ENCODE results near the gene RANBP3L. TPM values are rescaled to one million over a fixed set of nuclear protein-coding genes. Genes with fewer than 3 reads are reported as not detected.

The RANBP3L gene
- total RNA-seq, 2 experiments from 2014 or later: 0.07 to 0.16 TPM

DNA sequence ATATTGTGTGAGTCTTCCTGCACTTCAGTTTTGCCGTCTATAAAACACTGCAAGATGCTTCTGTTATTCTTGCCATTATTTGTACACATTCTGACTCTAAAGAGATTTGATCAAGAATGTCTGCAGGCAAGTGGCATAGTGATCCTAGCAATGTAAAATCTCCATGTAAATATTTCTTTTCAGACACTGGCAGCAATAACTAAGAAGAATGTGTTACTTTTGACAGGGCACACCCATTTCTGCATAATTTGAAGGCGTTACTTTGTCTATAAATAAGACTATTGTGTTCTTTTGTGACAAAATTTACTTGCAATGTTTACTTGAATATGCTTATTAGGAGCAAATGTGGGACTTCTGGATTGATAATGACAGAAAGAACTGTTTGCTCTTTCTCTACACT lies 20.1 kb downstream of the RANBP3L start:
- peaks cover 10% of the 10 kb centered on the region for H3K4me1 Mint-ChIP-seq
- H3K27ac Mint-ChIP-seq: no peak overlapping the region
- no peaks in the 10 kb centered on the region for H3K36me3 Mint-ChIP-seq (ENCODE audit: low read depth)
- no peaks in the 10 kb centered on the region for H3K9me3 Mint-ChIP-seq (ENCODE audit: low read depth)
- ATAC-seq (no peak), DNase-seq (no peak)
- ChIA-PET POLR2A (no interaction called here), CTCF (interaction anchor here (1.1 to 1.6 kb wide), 3 partner anchors 16 to 30 kb away, joined by 3 to 7 read pairs (median 3); no protein-coding TSS in a partner anchor)
- no peaks in the 10 kb centered on the region for H3K27me3 Mint-ChIP-seq
- H3K4me3 Mint-ChIP-seq: no peak overlapping the region
- intact Hi-C loops (cut with DNase I, micrococcal nuclease): no loop called here

GRCh38 chr5:36279054-36279698 lies 22.5 kb downstream of the RANBP3L start:
- peak; percentile 47 for ATAC-seq

DNA sequence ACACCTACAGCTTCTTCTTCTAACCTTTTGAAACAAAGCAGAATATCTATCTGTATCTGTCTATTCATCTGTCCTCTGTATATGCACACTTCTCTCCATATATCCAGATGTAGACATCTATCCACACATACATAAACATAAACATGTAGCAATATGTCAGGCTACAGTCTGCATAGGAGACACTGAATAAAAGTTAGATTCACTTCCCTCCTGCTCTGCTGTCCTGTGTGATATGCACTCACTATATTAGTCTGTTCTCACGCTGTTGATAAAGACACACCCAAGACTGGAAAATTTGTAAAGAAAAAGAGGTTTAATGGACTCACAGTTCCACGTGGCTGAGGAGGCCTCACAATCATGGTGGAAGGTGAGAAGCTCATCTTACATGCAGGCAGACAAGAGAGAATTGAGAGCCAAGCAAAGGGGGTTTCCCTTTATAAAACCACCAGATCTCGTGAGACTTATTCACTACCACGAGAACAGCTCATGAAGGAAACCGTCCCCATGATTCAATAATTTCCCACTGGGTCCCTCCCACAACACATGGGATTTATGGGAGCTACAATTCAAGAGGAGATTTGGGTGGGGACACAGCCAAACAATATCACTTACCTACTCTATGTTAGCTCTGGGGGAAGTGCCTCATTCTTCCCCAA lies 24.1 kb downstream of the RANBP3L start:
- ChIA-PET CTCF (interaction anchor here (1.1 to 2.1 kb wide), 2 partner anchors 12 to 199 kb away, joined by 4 to 9 read pairs; no protein-coding TSS in a partner anchor), POLR2A (no interaction called here)
- H3K27ac Mint-ChIP-seq: peak overlapping the region; percentile 8
- H3K36me3 Mint-ChIP-seq (ENCODE audit: low read depth): no peaks in the 10 kb centered on the region
- peaks cover 3% of the 10 kb centered on the region for H3K27me3 Mint-ChIP-seq
- H3K4me1 Mint-ChIP-seq: peaks cover 10% of the 10 kb centered on the region
- no peaks in the 10 kb centered on the region for H3K9me3 Mint-ChIP-seq (ENCODE audit: low read depth)
- ATAC-seq (peak; percentile 39), DNase-seq (no peak)
- intact Hi-C loops (cut with DNase I, micrococcal nuclease): no loop called here
- H3K4me3 Mint-ChIP-seq: no peak overlapping the region

More at GRCh38 chr5:36279054-36279698, 22.5 kb downstream of the RANBP3L start:
- Mint-ChIP-seq H3K27ac (no peak overlapping the region), H3K4me3 (no peak overlapping the region), H3K27me3 (peaks cover 3% of the 10 kb centered on the region), H3K9me3 (ENCODE audit: low read depth) (no peaks in the 10 kb centered on the region), H3K4me1 (peaks cover 10% of the 10 kb centered on the region), H3K36me3 (ENCODE audit: low read depth) (no peaks in the 10 kb centered on the region)
- intact Hi-C loops (cut with DNase I, micrococcal nuclease): no loop called here
- ChIA-PET CTCF (interaction anchor here (0.7 to 2.1 kb wide), 2 partner anchors 8 to 14 kb away, joined by 3 to 9 read pairs; no protein-coding TSS in a partner anchor), POLR2A (no interaction called here)
- no peak for DNase-seq

- no peak overlapping the region for H3K27ac Mint-ChIP-seq
- CTCF ChIA-PET: no interaction called here
- H3K4me3 Mint-ChIP-seq: no peak overlapping the region
- H3K27me3 Mint-ChIP-seq: peaks cover 3% of the 10 kb centered on the region
- intact Hi-C loops (cut with DNase I, micrococcal nuclease): no loop called here
- POLR2A ChIA-PET: interaction anchor here (0.6 kb wide), 1 partner anchor 527 kb away, joined by 3 read pairs; no protein-coding TSS in a partner anchor
- H3K36me3 Mint-ChIP-seq (ENCODE audit: low read depth): no peaks in the 10 kb centered on the region
- H3K9me3 Mint-ChIP-seq (ENCODE audit: low read depth): no peaks in the 10 kb centered on the region
- peaks cover 10% of the 10 kb centered on the region for H3K4me1 Mint-ChIP-seq
- ATAC-seq (no peak), DNase-seq (no peak)
Measured at GRCh38 chr5:36276864-36277263, 24.8 kb downstream of the RANBP3L start.

DNA sequence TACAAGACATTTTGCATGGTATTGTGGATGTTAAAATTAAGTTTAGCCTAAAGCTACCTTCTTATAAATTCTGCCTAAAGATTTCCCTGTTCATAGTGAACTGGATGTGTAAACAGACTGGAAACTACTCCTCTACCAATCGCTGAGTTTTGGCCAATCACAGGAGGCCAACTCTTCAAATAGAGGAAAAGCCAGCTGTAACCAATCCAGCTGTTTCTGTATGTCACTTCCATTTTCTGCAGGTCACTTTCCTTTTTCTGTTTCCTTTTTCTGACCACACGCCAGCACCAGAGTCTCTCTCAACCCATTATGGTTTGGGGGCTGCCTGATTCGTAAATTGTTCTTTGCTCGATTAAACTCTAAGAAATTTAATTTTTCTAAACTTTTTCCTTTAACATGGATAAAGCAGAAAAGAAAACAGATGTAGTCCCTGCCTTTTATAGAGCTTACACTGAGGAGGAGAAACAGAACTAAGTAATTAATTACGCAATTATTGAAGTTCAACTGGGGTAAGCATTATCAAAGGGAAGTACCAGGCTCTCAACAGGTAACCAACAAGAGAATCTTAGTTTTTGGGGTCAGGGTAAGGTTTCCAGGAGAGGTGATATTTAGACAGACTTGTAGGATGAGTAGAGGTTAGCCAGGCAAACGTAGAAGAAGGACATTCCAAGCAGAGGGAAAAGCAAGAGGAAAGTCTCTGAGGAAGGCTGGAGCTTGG lies 27.7 kb downstream of the RANBP3L start:
- Mint-ChIP-seq H3K27ac (no peak overlapping the region), H3K36me3 (ENCODE audit: low read depth) (no peaks in the 10 kb centered on the region), H3K27me3 (peaks cover 3% of the 10 kb centered on the region), H3K4me3 (no peak overlapping the region), H3K9me3 (ENCODE audit: low read depth) (no peaks in the 10 kb centered on the region), H3K4me1 (peaks cover 8% of the 10 kb centered on the region)
- ChIA-PET POLR2A (no interaction called here), CTCF (interaction anchor here (0.9 to 1.0 kb wide), 3 partner anchors 8 to 233 kb away, joined by 3 to 4 read pairs (median 4); no protein-coding TSS in a partner anchor)
- intact Hi-C loops (cut with DNase I, micrococcal nuclease): no loop called here
- no peak for DNase-seq
- ATAC-seq: no peak

- intact Hi-C loops (cut with DNase I, micrococcal nuclease): no loop called here
- Mint-ChIP-seq H3K36me3 (ENCODE audit: low read depth) (no peaks in the 10 kb centered on the region), H3K4me3 (no peak overlapping the region), H3K9me3 (ENCODE audit: low read depth) (no peaks in the 10 kb centered on the region), H3K27ac (no peak overlapping the region), H3K27me3 (peaks cover 5% of the 10 kb centered on the region), H3K4me1 (no peaks in the 10 kb centered on the region)
- DNase-seq: no peak
- ATAC-seq: peak; percentile 26
- ChIA-PET CTCF (interaction anchor here (0.5 to 1.3 kb wide), 7 partner anchors 30 to 837 kb away, joined by 3 to 7 read pairs (median 3); partner anchors contain the start of gene NADK2), POLR2A (no interaction called here)
Measured at GRCh38 chr5:36272136-36272690, 29.5 kb downstream of the RANBP3L start.

- ATAC-seq: no peak
- no peak for DNase-seq
- no peaks in the 10 kb centered on the region for H3K36me3 Mint-ChIP-seq (ENCODE audit: low read depth)
- H3K27ac Mint-ChIP-seq: no peak overlapping the region
- peaks cover 5% of the 10 kb centered on the region for H3K27me3 Mint-ChIP-seq
- H3K4me3 Mint-ChIP-seq: no peak overlapping the region
- intact Hi-C loops (cut with DNase I, micrococcal nuclease): no loop called here
- CTCF ChIA-PET: interaction anchor here (0.6 to 1.3 kb wide), 5 partner anchors 8 to 437 kb away, joined by 3 to 7 read pairs (median 3); no protein-coding TSS in a partner anchor
- no peaks in the 10 kb centered on the region for H3K9me3 Mint-ChIP-seq (ENCODE audit: low read depth)
- no peaks in the 10 kb centered on the region for H3K4me1 Mint-ChIP-seq
- POLR2A ChIA-PET: no interaction called here
Measured at GRCh38 chr5:36270876-36271575, 30.7 kb downstream of the RANBP3L start.

- no peak for ATAC-seq
- intact Hi-C loops (cut with DNase I, micrococcal nuclease): no loop called here
- no peaks in the 10 kb centered on the region for H3K36me3 Mint-ChIP-seq (ENCODE audit: low read depth)
- H3K4me1 Mint-ChIP-seq: no peaks in the 10 kb centered on the region
- H3K27ac Mint-ChIP-seq: no peak overlapping the region
- ChIA-PET CTCF (interaction anchor here (0.6 to 0.9 kb wide), 2 partner anchors 426 to 438 kb away, joined by 3 read pairs; no protein-coding TSS in a partner anchor), POLR2A (no interaction called here)
- H3K9me3 Mint-ChIP-seq (ENCODE audit: low read depth): no peaks in the 10 kb centered on the region
- DNase-seq: no peak
- H3K4me3 Mint-ChIP-seq: no peak overlapping the region
- peaks cover 2% of the 10 kb centered on the region for H3K27me3 Mint-ChIP-seq
Measured at GRCh38 chr5:36270175-36270574, 31.5 kb downstream of the RANBP3L start.

DNA sequence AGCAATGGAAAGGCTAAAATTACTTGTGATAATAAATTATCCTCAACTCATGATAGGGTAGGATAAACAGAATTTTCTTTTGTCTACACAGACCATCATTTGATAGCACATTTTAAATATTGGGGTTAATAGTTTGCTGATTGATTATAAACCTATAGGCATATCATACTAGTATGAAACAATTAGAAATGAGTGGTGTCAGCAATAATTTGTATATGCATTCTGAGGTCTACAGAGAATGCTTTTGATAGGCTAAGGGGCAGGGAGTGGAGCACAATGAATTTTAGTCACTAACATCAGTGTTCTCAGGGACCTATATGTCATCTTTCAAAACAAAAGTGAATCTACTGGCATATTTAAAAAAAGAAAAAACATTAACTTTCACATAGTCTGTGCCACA lies 32.2 kb downstream of the RANBP3L start:
- H3K9me3 Mint-ChIP-seq (ENCODE audit: low read depth): no peaks in the 10 kb centered on the region
- no peak overlapping the region for H3K4me3 Mint-ChIP-seq
- intact Hi-C loops (cut with DNase I, micrococcal nuclease): loop anchor here (5.0 to 10.0 kb wide), 2 partner anchors 128 to 145 kb away; no protein-coding TSS in a partner anchor
- ChIA-PET CTCF (interaction anchor here (1.0 kb wide), 1 partner anchor 238 kb away, joined by 4 read pairs; no protein-coding TSS in a partner anchor), POLR2A (no interaction called here)
- no peak overlapping the region for H3K27ac Mint-ChIP-seq
- peaks cover 5% of the 10 kb centered on the region for H3K27me3 Mint-ChIP-seq
- DNase-seq: no peak
- ATAC-seq: no peak
- H3K4me1 Mint-ChIP-seq: no peaks in the 10 kb centered on the region
- H3K36me3 Mint-ChIP-seq (ENCODE audit: low read depth): no peaks in the 10 kb centered on the region

DNA sequence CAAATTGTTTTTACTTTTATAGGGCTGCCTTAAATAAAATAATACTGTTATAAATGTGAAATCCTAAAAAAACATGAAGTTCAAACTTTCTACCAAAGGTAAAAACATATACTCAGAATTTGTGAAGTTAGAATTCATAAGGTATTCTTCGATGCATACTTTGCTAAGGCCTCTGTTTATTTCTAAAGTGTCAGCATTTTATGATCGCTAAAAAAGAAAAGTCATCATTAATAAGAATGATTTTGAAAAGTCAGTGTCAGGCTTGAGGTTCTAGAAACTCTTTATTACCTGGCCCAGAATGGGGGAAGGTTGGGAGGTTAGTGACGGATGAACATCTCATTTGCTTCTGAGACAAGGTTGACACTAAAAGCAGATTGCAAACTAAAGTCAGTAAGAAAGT lies 33.8 kb downstream of the RANBP3L start:
- ATAC-seq: no peak
- intact Hi-C loops (cut with DNase I, micrococcal nuclease): loop anchor here (5.0 to 10.0 kb wide), 2 partner anchors 129 to 147 kb away; no protein-coding TSS in a partner anchor
- no peak overlapping the region for H3K27ac Mint-ChIP-seq
- no peak for DNase-seq
- H3K9me3 Mint-ChIP-seq (ENCODE audit: low read depth): no peaks in the 10 kb centered on the region
- POLR2A ChIA-PET: no interaction called here
- H3K36me3 Mint-ChIP-seq (ENCODE audit: low read depth): no peaks in the 10 kb centered on the region
- peaks cover 5% of the 10 kb centered on the region for H3K27me3 Mint-ChIP-seq
- H3K4me3 Mint-ChIP-seq: no peak overlapping the region
- CTCF ChIA-PET: interaction anchor here (0.6 to 1.7 kb wide), 3 partner anchors 39 to 425 kb away, joined by 3 to 4 read pairs (median 3); no protein-coding TSS in a partner anchor
- no peaks in the 10 kb centered on the region for H3K4me1 Mint-ChIP-seq

Measured in activated CD4-positive, alpha-beta T cell treated with anti-CD3 and anti-CD28 coated beads for 36 hours (primary cell).